Measurements from ENCODE around the gene NUTM1. TPM values are rescaled to one million over a fixed set of nuclear protein-coding genes. Genes with fewer than 3 reads are reported as not detected.

The NUTM1 gene
- polyA plus RNA-seq, 1 of the 3 experiments (the other 2 are of a cell fraction): not detected

GRCh38 chr15:34361278-34361677 is 18.2 kb downstream of the NUTM1 start:
- no peak overlapping the region for H3K27ac ChIP-seq (ENCODE audit: low read depth in 2 of 2, low read length in 1 of 2)
- H3K9ac ChIP-seq: no peak overlapping the region
- H3K27me3 ChIP-seq (ENCODE audit: insufficient read depth): no peaks in the 10 kb centered on the region
- ChIA-PET POLR2A (interaction anchor here (1.0 kb wide), 1 partner anchor 23 kb away, joined by 3 read pairs; no protein-coding TSS in a partner anchor), CTCF (interaction anchor here (1.2 to 1.5 kb wide), 2 partner anchors 120 to 227 kb away, joined by 3 to 4 read pairs; no protein-coding TSS in a partner anchor)
- no peak overlapping the region for H3K4me3 ChIP-seq (ENCODE audit: low read depth in 2 of 2, low read length in 1 of 2)
- peaks cover 13% of the 10 kb centered on the region for H4K20me1 ChIP-seq (ENCODE audit: insufficient read depth)
- no peak for DNase-seq
- 100% methylated on average over 1 of the region's 7 CpGs for WGBS (ENCODE audit: low lambda C conversion rate)
- TF ChIP-seq RXRA (IDR thresholded peaks at IDR 0.05; ENCODE audit: borderline replicate concordance, low read depth): no peak
- TF ChIP-seq GABPA (IDR thresholded peaks at IDR 0.05; ENCODE audit: low read depth): no peak
- TF ChIP-seq NFIC (IDR thresholded peaks at IDR 0.05; ENCODE audit: borderline replicate concordance): no peak
- TF ChIP-seq RCOR1 (IDR thresholded peaks at IDR 0.05; ENCODE audit: low read length): no peak
- no peak for TF ChIP-seq MAX (IDR thresholded peaks at IDR 0.05; ENCODE audit: low read depth)
- no peak for TF ChIP-seq NRF1 (IDR thresholded peaks at IDR 0.05; ENCODE audit: low read depth, low read length)
- TF ChIP-seq CHD2 (IDR thresholded peaks at IDR 0.05; ENCODE audit: low read length, partially characterized antibody): no peak
- TF ChIP-seq, protein P1, sequence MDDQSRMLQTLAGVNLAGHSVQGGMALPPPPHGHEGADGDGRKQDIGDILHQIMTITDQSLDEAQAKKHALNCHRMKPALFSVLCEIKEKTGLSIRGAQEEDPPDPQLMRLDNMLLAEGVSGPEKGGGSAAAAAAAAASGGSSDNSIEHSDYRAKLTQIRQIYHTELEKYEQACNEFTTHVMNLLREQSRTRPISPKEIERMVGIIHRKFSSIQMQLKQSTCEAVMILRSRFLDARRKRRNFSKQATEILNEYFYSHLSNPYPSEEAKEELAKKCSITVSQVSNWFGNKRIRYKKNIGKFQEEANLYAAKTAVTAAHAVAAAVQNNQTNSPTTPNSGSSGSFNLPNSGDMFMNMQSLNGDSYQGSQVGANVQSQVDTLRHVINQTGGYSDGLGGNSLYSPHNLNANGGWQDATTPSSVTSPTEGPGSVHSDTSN (IDR thresholded peaks at IDR 0.05): no peak
- TF ChIP-seq, protein P2, sequence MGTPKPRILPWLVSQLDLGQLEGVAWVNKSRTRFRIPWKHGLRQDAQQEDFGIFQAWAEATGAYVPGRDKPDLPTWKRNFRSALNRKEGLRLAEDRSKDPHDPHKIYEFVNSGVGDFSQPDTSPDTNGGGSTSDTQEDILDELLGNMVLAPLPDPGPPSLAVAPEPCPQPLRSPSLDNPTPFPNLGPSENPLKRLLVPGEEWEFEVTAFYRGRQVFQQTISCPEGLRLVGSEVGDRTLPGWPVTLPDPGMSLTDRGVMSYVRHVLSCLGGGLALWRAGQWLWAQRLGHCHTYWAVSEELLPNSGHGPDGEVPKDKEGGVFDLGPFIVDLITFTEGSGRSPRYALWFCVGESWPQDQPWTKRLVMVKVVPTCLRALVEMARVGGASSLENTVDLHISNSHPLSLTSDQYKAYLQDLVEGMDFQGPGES (IDR thresholded peaks at IDR 0.05; ENCODE audit: low read depth, low read length): no peak
- TF ChIP-seq POLR2AphosphoS5 (IDR thresholded peaks at IDR 0.05; ENCODE audit: low read depth, low read length): no peak
- no peak for TF ChIP-seq ELF1 (IDR thresholded peaks at IDR 0.05)
- TF ChIP-seq, protein P3, sequence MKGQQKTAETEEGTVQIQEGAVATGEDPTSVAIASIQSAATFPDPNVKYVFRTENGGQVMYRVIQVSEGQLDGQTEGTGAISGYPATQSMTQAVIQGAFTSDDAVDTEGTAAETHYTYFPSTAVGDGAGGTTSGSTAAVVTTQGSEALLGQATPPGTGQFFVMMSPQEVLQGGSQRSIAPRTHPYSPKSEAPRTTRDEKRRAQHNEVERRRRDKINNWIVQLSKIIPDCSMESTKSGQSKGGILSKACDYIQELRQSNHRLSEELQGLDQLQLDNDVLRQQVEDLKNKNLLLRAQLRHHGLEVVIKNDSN (IDR thresholded peaks at IDR 0.05; ENCODE audit: borderline replicate concordance, low read depth): no peak
- no peak for TF ChIP-seq JUND (IDR thresholded peaks at IDR 0.05)
- no peaks in the 10 kb centered on the region for H3K9me3 ChIP-seq
- H3K4me1 ChIP-seq (ENCODE audit: control insufficient read depth in 1 of 2, insufficient read depth in 2 of 2, low read depth in 1 of 2, low read length in 1 of 2): peaks cover 0 to 13% of the 10 kb centered on the region in 2 experiments; a peak in 1 of 4 replicates
- no peak overlapping the region for H2AFZ ChIP-seq (ENCODE audit: low read depth)
- H3K79me2 ChIP-seq (ENCODE audit: insufficient read depth): peaks cover 18% of the 10 kb centered on the region
- H3K36me3 ChIP-seq (replicated peaks in 1 of 2; ENCODE audit: control insufficient read depth in 1 of 2, insufficient read depth in 2 of 2, low read length in 1 of 2): peaks cover 13 to 65% of the 10 kb centered on the region in 2 experiments
- no peak overlapping the region for H3K4me2 ChIP-seq
- no peaks in the 10 kb centered on the region for H3F3A ChIP-seq (replicated peaks; ENCODE audit: insufficient read depth)
- no peaks in the 10 kb centered on the region for H3K9me2 ChIP-seq

- H3K27me3 ChIP-seq (ENCODE audit: insufficient read depth): no peaks in the 10 kb centered on the region
- WGBS (ENCODE audit: low lambda C conversion rate): 90% methylated on average over 9 of the region's 10 CpGs
- H2AFZ ChIP-seq (ENCODE audit: low read depth): no peak overlapping the region
- H3K9me3 ChIP-seq: no peaks in the 10 kb centered on the region
- DNase-seq: no peak
- peaks cover 13% of the 10 kb centered on the region for H4K20me1 ChIP-seq (ENCODE audit: insufficient read depth)
- no peak overlapping the region; the same call in 1 of the 2 replicates for H3K9ac ChIP-seq
- POLR2A ChIA-PET: no interaction called here
- no peak overlapping the region for H3K27ac ChIP-seq (ENCODE audit: low read depth in 2 of 2, low read length in 1 of 2)
- TF ChIP-seq, protein P4, sequence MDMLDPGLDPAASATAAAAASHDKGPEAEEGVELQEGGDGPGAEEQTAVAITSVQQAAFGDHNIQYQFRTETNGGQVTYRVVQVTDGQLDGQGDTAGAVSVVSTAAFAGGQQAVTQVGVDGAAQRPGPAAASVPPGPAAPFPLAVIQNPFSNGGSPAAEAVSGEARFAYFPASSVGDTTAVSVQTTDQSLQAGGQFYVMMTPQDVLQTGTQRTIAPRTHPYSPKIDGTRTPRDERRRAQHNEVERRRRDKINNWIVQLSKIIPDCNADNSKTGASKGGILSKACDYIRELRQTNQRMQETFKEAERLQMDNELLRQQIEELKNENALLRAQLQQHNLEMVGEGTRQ (IDR thresholded peaks at IDR 0.05; ENCODE audit: borderline replicate concordance, low read depth, low read length): no peak
- TF ChIP-seq MAX (IDR thresholded peaks at IDR 0.05; ENCODE audit: low read depth): no peak
- H3K4me2 ChIP-seq: no peak overlapping the region
- no peak overlapping the region for H3K4me3 ChIP-seq (ENCODE audit: low read depth in 2 of 2, low read length in 1 of 2)
- H3K9me2 ChIP-seq: no peaks in the 10 kb centered on the region
- H3K4me1 ChIP-seq (ENCODE audit: control insufficient read depth in 1 of 2, insufficient read depth in 2 of 2, low read depth in 1 of 2, low read length in 1 of 2): peaks cover 0 to 13% of the 10 kb centered on the region in 2 experiments; a peak in 1 of 4 replicates
- peaks cover 13 to 58% of the 10 kb centered on the region in 2 experiments for H3K36me3 ChIP-seq (replicated peaks in 1 of 2; ENCODE audit: control insufficient read depth in 1 of 2, insufficient read depth in 2 of 2, low read length in 1 of 2)
- H3F3A ChIP-seq (replicated peaks; ENCODE audit: insufficient read depth): no peaks in the 10 kb centered on the region
- H3K79me2 ChIP-seq (ENCODE audit: insufficient read depth): peaks cover 24% of the 10 kb centered on the region
- CTCF ChIA-PET: no interaction called here
These were observed 19.1 kb downstream of the NUTM1 start for GRCh38 chr15:34362047-34362773.

All from SK-N-SH (cell line).